SKM-1 (cell line): ENCODE data around the gene EIF5AL1.
A peak's percentile ranks its signal among the peaks of the same experiment; 100 is the strongest.
"Not testable (repeated sequence)": the region's sequence is repeated elsewhere in the genome, so short reads cannot be mapped to it uniquely, and the experiment has no call there.

ENCODE experiments used
- DNase-seq: peaks from one replicate; lab custom pipeline; 2025; ENCODE audit not compliant: unreplicated experiment; lab: John Stamatoyannopoulos, UW

EIF5AL1 gene

DNA sequence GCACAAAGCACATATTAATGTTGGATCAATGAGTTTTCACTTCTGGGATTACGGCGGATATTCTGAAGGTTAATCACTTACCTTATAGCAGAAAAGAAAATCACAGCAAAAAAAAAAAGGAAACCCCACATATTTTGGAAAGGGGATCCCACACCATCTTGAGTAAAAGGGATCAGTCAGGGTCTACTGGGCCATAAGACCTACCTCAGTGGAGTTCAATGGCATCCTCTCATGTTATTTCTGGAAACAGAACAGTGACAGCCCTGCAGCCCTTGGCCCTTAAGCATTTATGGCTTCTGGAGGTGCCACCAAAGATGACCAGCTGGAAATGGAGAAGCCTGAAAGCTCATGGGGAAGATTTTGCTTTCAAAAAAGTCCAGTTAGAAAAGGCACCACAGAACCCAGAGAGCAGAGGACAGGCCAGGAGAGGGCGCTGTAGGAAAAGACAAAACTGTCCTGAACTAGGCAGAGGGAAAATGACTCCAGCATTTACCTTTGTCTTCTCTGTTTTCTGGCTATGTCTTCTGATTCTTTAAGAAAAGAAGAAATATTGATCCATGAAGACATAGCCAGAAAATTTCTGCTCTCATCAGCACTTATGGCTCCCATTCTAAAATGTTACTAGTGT lies 2.9 kb upstream of the EIF5AL1 start:
- DNase-seq: not testable (repeated sequence)

DNA sequence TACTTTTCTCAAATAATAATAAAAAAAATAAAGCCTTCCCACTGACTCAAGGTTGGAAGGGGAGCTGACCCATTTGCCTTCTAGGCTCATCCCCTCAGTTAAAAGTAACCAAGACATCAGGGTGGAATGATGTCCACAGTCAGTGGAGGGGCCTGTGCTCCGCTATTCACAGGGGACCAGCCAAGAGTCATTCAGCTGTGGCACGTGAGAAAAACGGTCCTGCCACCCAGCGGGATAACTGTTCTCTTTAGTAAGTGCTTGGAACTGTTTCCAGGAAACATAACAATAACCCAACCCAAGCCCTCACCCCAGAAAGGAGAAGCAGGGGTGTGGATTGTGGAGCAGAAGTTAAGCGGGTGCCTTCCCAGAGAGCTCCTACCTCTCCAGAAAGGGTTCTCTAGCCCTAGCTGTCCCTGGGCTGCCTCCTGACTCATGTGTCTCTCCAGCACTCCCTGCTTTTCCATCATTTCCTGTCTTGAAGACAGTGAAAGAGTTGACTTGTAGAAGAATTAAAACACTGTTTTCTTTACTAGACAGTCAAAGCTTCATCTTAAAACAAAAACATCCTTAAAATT lies 2.3 kb upstream of the EIF5AL1 start:
- DNase-seq: not testable (repeated sequence)

DNA sequence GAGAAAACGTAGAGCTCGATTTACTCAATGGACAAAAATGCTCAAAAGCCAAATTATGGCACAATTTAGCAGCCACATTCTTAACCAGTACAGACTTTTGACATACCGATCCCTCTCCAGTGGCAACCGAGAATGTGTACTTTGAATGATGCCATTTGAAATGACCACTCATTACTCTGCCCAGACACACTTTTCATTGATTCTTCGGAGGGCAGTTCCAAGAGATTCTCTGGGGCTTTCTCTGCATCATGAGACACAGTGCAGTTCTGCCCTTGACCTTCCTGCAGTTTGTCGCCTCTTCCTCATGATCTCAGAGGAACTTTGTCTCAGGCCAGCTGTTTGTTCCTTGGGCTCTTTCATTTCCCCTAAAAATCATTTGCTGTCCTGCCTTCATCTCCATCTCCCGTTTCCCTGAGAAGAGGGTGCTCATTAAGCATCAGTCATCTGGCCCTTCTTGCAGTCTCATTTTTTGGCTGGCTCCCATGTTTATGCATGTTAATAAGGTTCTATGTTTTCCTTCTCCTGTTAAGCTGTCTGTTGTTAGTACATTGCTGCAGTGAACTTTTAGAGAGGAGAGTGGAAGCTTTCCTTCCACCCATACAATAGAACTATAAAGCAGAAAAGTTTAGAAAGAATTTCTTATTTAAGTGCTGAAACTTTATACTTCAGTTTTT lies 4.3 kb downstream of the EIF5AL1 start:
- not testable (repeated sequence) for DNase-seq

DNA sequence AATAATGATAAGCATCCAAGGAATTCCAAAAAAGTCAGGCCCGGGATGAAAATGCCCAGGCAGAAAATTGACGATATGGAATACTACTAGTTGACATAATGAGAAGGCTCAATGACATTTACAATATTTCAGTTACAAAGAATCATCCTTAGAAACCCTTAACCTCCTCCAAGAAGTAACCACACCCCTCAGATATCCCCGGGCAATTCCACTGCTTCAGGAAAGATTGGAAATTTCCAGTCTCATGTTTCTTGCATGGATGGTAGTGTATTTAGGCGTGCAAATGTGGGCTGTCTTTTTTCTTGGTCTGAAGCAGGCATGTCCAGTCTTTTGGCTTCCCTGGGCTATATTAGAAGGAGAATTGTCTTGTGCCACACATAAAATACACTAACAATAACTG lies 5.2 kb downstream of the EIF5AL1 start:
- not testable (repeated sequence) for DNase-seq

DNA sequence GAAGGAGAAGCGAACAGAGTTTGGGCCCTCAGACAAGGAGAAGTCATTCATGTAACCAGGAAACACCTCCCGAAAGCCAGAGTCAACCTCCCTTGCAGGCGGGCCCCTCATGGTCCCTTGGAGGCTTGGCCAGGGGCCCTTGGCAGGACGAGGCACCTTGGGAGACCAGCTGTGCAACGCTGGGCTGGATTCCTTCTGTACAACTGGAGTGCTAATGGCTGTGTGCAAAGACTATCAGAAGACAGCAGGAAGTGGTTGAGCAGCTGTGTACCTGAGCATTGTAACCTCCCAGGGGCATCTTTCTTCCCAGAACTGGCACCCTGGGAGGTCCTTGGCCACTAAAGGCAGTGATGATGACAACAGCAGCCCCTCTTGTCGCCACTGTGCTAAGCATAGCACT lies 9.4 kb downstream of the EIF5AL1 start:
- DNase-seq: not testable (repeated sequence)

DNA sequence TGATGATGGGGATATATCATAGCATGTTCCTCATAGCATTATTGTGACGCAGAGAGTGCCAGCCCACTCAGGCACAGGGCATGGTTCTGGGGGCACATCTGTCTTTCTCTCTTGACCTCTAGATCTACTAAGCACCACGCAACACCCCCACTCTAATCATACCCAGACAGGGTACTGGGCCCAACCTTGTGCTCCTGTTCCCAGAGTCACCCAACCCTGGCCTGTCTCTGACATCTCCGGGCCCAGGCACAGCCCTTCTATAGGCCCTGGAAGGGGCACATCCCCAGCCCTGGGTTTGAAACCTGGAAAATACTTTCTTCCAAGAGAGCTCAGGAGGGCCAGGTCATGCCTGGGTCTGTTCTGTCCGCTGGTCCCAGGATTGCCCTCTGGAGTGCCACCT lies 10.1 kb downstream of the EIF5AL1 start:
- DNase-seq: not testable (repeated sequence)

DNA sequence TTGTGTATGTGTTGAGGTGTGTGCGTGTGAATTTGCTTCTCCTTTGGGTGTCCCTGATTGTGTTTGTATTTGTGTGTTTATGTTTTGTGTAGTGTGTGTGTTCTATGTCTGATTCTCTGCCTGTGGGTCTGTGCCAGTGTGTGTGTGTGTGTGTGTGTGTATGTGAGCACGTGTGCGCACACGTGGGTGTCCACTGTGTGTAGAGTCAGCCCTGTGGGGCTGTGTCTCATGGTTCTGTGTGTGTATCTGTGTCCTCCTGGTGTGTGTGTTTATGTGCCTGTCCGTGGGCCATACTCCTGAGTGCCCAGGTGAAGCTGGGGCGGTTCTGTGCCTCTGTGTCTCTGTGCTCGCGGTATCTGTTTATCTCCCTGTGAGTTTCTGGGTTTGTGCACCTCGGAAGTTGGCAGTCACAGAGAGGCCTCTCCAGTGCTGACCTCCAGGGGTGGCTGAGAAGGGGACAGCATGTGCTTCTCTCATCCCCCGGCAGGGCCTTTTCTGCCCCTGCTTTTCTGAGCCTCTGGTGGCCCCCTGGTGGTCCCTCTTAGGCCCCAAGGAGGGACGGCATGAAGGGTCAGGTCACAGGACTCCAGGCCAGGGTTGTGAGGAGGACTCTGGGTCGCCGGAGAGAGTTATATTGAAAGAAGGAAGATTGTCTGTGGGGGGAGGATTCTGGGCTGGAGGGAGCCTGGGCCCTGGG lies 11.0 kb downstream of the EIF5AL1 start:
- not testable (repeated sequence) for DNase-seq

DNA sequence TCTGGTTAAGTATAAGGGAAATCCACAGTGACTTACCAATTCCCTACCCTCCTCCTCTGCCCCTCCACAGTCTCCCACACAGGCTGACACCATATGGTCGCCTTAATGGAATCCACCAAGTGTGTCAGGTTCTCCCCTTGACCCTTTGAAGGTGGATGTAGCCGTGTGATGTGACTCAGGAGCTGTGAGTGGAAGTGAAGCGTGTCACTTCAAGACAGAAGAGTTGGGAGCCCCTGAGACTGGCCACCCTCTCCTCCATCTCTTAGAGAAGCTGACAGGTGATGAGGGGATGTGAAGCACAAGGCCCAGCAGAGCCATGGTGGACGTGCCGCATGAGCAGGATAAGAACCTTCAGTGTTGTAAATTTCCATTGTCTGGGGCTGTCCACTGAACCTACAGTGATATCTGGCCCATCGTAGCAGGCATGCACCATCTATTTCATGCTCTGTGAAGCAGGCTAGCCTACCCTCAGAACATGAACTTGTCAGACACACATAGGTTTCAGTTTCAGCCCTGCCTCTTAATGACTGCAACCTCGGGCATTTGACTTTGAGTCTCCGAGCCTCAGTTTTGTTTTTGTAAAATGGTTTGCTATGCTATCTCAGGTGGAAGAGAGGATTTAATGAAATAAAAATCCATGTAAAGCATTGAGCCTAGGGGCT lies 12.8 kb downstream of the EIF5AL1 start:
- DNase-seq: not testable (repeated sequence)

DNA sequence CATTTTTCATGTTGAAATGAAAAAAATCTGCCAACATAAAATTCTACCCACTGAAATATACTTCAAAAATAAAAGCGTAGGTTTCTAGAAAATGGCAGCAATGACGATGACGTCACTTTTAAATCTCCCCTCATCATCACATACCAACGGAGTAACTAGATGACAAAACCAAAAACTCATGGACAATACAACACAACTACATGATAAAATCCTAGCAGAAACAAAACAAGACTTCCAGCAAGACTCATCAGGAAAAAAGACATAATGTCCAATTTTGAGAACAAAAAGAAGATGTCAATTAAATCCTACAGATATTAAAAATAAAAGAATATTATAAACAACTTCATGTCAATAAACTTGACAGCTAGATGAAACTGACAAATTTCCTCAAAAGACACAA lies 15.9 kb downstream of the EIF5AL1 start:
- DNase-seq: not testable (repeated sequence)

DNA sequence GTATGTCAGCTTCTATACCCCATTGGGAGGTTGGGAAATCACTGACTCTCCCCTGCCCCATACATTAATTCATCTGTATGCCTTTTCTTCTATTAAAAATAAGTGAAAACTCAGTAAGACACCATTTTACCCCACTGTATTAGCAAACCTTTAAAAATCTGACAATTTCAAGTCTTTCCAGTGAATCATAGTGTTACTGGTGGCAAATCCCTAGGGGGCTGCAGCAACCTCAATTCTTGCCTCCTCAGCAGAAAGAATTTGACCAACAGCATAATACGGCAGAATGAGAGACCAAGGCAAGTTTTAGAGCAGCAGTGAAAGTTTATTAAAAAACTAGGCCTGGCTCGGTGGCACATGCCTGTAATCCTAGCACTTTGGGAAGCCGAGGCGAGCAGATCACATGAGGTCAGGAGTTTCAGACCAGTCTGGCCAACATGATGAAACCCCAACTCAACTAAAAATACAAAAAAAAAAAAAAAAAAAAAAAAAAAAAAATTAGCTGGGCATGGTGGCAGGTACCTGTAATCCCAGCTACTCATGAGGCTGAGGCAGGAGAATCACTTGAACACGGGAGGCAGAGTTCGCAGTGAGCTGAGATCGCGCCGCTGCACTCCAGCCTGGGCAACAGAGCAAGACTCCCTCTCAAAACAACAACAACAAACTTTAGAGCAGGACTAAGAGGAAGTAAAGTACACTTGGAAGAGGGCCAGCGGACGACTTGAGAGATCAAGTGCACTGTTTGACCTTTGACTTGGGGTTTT lies 21.0 kb downstream of the EIF5AL1 start:
- DNase-seq: not testable (repeated sequence)

DNA sequence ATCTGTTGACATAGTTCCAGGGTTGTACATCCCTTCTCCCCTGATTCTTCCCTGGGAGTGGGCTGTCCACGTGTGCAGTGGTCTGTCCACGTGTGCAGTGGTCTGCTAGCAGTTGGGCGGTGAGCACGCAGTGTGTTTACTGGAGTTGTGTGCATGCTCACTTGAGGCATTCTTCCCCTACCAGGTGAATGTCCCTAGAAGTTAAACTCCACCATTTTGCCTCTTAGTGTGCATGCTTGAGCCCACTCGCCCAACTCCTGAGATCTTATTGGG lies 21.5 kb downstream of the EIF5AL1 start:
- not testable (repeated sequence) for DNase-seq

DNA sequence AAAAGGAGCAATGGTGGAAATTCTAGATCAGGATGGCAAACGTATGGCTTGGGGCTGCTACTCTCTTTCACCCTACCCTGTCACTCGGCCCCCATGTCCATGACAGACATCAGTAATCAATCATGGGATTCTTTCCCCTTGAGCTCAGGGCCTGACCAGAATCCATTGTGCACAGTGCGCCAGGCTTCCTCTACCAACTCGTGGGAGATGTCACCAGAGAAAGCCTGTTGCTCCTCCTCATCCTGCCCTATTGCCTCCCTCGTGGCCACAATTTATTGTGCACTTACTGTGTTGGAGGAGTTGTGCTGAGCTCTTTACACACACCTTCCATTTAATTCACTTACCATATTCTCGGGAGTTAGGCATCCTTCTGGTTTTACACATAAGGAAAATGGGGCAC lies 26.0 kb downstream of the EIF5AL1 start:
- DNase-seq: not testable (repeated sequence)

DNA sequence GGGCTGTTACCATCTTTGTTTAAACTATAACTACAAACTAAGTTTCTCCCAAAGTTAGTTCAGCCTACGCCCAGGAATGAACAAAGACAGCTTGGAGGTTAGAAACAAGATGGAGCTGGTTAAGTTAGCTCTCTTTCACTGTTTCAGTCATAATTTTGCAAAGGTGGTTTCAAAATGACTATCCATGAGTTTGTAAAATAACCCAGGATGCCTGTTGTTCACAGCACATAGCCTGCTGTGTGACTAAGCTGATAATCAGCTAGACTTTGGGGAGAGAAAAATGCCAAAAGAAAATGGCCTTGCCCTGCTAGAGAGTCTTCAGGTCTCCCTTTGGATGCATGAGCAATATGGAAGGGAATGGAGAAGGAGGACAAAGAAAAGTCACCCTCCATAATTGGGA lies 28.6 kb downstream of the EIF5AL1 start:
- not testable (repeated sequence) for DNase-seq

DNA sequence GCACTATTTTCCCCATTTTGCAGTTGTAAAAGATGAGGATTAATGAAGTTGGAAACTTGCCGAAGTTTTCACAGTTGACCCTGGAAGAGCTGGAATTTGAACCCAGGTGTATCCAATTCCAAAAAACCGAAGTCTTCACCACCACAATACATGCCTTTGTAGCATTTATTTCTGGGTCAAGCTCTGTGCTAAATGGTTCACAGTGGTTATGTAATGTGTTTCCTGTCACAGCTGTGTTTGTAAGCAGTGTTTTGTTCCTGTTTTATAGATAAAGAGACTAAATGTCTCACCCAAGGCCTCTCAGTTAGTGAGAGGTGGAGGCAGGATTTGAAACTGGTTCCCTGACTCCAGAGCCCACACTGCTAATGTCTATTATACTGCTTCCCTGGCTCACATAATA lies 30.3 kb downstream of the EIF5AL1 start:
- DNase-seq: peak; percentile 27

DNA sequence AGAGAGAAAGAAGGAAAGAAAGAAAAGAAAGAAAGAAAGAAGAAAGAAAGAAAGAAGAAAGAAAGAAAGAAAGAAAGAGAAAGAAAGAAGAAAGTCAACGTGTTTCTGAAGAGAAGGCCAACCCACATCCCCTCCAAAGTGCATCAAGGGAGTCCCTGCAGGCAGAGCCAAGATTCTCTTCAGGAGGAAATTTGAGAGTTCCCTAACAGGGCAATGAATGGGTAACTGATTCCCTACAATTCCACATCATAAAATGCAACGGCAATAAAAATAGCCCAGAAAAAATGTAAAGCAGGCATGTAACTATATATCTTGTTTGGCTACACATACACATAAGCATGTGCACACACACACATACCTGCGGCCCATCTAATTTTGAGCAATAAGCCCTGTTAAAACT lies 32.1 kb downstream of the EIF5AL1 start:
- DNase-seq: not testable (repeated sequence)

DNA sequence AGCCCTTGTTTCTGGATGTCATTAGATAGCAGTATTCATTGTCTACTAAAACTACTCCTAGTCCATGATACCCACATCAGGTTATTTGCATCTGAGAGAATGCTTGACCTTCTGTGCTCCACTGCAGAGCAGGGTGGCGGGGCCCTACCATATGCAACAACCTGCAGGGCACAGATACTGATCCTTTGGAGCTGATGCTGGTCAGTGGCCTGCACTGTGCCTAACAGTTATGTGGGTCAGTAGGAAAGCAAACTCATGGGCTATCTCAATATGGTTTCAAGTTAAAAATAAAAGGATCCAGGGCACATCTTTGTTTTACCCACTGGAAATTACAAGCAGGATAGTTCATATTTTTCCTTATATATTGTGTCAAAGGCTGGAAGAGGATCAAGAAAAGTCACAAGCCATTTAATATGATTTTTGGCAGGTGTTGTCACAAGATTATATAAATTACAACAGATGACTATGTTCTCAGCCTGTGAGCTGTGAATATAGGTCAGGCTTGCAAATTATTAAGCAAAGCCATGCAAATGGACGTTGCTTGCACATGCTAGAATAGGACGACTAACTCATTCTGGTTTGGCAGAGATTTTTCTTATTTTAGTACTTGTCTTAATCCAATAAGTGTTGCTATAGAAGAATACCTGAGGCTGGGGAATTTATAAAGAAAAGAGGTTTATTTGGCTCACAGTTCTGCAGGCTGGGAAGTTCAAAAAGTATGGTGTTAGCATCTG lies 32.8 kb downstream of the EIF5AL1 start:
- DNase-seq: not testable (repeated sequence)

DNA sequence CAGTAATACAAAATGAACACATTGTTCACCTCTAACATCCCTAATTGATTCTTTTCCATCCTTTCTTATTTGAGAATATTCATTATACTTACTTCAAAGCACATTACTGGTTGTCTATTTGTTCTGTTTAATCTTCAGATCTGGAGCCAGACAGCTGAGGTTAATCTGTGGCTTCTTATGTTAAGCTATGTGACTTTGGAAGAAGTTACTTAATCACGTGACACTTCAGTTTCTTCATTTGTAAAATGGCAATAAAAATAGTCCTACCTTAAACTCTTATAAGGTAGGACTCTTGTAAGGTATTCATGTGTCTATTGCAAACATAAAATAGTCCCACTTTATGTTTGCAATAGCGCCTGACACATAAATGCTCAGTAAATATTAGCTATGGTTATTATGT lies 34.8 kb downstream of the EIF5AL1 start:
- not testable (repeated sequence) for DNase-seq

DNA sequence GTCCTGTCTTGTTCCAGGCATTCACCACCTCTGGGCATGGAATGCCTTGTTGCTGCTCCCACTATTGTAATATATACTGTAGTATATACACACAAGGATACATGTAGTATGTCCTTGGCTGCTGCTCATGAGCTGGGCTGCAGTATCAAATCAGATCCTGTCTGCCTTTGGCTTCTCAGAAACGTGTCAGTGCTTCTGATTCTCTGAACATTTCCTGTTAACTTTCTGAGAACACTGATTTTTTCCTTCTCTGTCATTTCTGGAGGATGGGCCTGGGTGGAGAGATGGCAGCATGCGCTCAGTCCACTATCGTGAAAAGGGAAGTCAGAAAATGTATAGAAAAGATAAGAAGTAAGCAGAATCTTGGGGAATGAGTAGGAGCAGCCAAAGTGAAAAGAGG lies 35.6 kb downstream of the EIF5AL1 start:
- no peak for DNase-seq

DNA sequence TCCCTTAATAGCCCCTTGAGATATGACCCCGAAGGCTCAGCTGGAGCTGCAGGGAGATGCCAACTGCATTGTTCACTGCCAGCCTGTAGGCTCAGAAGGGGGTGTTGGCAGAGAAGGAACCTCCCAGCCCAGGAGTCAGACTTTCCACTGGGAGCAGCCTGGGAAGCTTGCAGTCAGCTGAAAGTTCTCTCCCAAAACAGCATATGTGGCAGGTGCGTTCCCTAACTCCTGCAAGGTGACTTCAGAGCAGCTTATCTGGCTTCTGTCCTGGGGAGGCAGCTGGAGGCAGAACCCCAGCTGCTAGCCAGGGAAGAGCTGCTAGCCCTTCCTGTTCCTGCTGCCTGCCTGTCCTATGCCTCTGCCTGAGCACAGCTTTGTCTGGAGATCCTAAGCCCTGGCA lies 39.8 kb downstream of the EIF5AL1 start:
- no peak for DNase-seq
